Endodermal cell (in vitro differentiated cells): ENCODE data around the gene TTLL1. TPM values are rescaled to one million over a fixed set of nuclear protein-coding genes. Genes with fewer than 3 reads are reported as not detected.

Experiments
- DNase-seq: peaks from one replicate; pipeline ENCODE4 v3.0.0-alpha.2; 2017
- H3K27ac ChIP-seq: 2 replicates; pipeline ENCODE4 v1.5.1; 2013; ENCODE audit warnings: mild to moderate bottlenecking, low read depth, low read length, moderate library complexity
- H3K27me3 ChIP-seq: 2 replicates; pipeline ENCODE4 v1.6.1; 2013; ENCODE audit warnings: mild to moderate bottlenecking, low read length, moderate library complexity; ENCODE audit not compliant: insufficient read depth, control insufficient read depth, poor library complexity, severe bottlenecking
- H3K36me3 ChIP-seq: 2 replicates; pipeline ENCODE4 v1.7.0; 2013; ENCODE audit warnings: mild to moderate bottlenecking, low read length, moderate library complexity; ENCODE audit not compliant: control insufficient read depth, insufficient read depth
- H3K4me1 ChIP-seq: one replicate; pipeline ENCODE4 v1.7.0; 2013; ENCODE audit warnings: low read length; ENCODE audit not compliant: control insufficient read depth, insufficient read depth
- H3K4me3 ChIP-seq: 2 replicates; pipeline ENCODE4 v1.5.1; 2013; ENCODE audit warnings: mild to moderate bottlenecking, low read length, moderate library complexity
- H3K9ac ChIP-seq: 2 replicates; pipeline ENCODE4 v1.6.1; 2013; ENCODE audit warnings: mild to moderate bottlenecking, low read length, moderate library complexity; ENCODE audit not compliant: poor library complexity, severe bottlenecking; ENCODE audit errors: extremely low read depth
- H3K9me3 ChIP-seq: 2 replicates; pipeline ENCODE4 v1.6.1; 2013; ENCODE audit warnings: mild to moderate bottlenecking, low read length, moderate library complexity; ENCODE audit not compliant: control insufficient read depth
- H3K27ac Mint-ChIP-seq: 2 replicates; pipeline ENCODE4 v1.8.0; 2020; ENCODE audit warnings: mixed read lengths
- H3K27me3 Mint-ChIP-seq: 2 replicates; pipeline ENCODE4 v1.8.0; 2021; ENCODE audit warnings: mild to moderate bottlenecking, mixed read lengths; ENCODE audit not compliant: insufficient read depth
- H3K36me3 Mint-ChIP-seq: 2 replicates; pipeline ENCODE4 v1.8.0; 2020; ENCODE audit warnings: low read depth, mixed read lengths
- H3K4me1 Mint-ChIP-seq: 2 replicates; pipeline ENCODE4 v1.8.0; 2020; ENCODE audit warnings: mixed read lengths
- H3K4me3 Mint-ChIP-seq: 2 replicates; pipeline ENCODE4 v1.8.0; 2020; ENCODE audit warnings: mild to moderate bottlenecking, moderate library complexity, mixed read lengths
- H3K9me3 Mint-ChIP-seq: 2 replicates; pipeline ENCODE4 v1.8.0; 2020; ENCODE audit warnings: mild to moderate bottlenecking, mixed read lengths
- WGBS, 2 experiments: methylation state at CpG; one replicate each; pipeline versions ENCODE4 v1.1.5 to v1.1.7; 2013; ENCODE audit warnings: missing lambda C conversion rate in 2 of 2, mixed read lengths in 1 of 2; ENCODE audit not compliant: insufficient coverage in 1 of 2, insufficient read length in 1 of 2; 5-methylcytosine and 5-hydroxymethylcytosine counted together
- total RNA-seq, 2 donors: library from RNA; stranded (reverse); fragmentation: NEBNext Ultra II Directional in 1 of 2; extraction: Animal tissue kit (Norgen Biotek cat#: 25700) in 1 of 2; gene quantifications; 2 replicates in 1 of 2; 3 replicates in 1 of 2; pipeline ENCODE4 v1.2.1, GENCODE V29; 2021
- TF ChIP-seq, protein P1 (sequence below): fragments of 200-600 bp; sonication (generic); conservative IDR thresholded peaks from 2 replicates; pipeline ENCODE4 v1.5.0; 2021; ENCODE audit warnings: antibody characterized with exemption, mild to moderate bottlenecking

The TTLL1 gene
- total RNA-seq, 2 donors from 2014 or later: 6.9 to 10.4 TPM

DNA sequence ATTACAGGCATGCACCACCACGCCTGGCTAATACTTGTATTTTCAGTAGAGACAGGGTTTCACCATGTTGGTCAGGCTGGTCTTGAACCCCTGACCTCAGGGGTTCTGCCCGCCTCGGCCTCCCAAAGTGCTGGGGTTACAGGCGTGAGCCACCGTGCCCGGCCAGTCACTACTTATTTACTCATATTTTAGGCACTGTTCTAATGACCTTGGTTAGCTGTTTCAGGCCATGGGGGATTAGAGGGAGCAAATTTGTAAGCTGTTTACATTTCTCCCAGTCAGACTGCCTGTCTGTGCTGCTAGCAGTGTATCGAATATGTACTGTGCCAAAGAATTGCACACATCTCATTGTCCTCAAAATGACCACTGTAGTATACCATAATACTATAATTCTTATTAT, 41.6 kb downstream of the TTLL1 start:
- DNase-seq: no peak
- no peak overlapping the region for H3K9ac ChIP-seq
- Mint-ChIP-seq H3K27ac (no peak overlapping the region), H3K4me3 (no peak overlapping the region), H3K27me3 (no peaks in the 10 kb centered on the region), H3K4me1 (no peaks in the 10 kb centered on the region), H3K36me3 (no peaks in the 10 kb centered on the region), H3K9me3 (no peaks in the 10 kb centered on the region)
- H3K36me3 ChIP-seq: no peaks in the 10 kb centered on the region
- H3K27ac ChIP-seq: no peak overlapping the region
- H3K27me3 ChIP-seq: no peaks in the 10 kb centered on the region
- no peak overlapping the region for H3K4me3 ChIP-seq
- TF ChIP-seq, protein P1, sequence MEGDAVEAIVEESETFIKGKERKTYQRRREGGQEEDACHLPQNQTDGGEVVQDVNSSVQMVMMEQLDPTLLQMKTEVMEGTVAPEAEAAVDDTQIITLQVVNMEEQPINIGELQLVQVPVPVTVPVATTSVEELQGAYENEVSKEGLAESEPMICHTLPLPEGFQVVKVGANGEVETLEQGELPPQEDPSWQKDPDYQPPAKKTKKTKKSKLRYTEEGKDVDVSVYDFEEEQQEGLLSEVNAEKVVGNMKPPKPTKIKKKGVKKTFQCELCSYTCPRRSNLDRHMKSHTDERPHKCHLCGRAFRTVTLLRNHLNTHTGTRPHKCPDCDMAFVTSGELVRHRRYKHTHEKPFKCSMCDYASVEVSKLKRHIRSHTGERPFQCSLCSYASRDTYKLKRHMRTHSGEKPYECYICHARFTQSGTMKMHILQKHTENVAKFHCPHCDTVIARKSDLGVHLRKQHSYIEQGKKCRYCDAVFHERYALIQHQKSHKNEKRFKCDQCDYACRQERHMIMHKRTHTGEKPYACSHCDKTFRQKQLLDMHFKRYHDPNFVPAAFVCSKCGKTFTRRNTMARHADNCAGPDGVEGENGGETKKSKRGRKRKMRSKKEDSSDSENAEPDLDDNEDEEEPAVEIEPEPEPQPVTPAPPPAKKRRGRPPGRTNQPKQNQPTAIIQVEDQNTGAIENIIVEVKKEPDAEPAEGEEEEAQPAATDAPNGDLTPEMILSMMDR: no peak
- WGBS, 2 experiments: 95 to 100% methylated on average over 1 to 7 of the region's 7 CpGs
- no peaks in the 10 kb centered on the region for H3K4me1 ChIP-seq
- no peaks in the 10 kb centered on the region for H3K9me3 ChIP-seq

DNA sequence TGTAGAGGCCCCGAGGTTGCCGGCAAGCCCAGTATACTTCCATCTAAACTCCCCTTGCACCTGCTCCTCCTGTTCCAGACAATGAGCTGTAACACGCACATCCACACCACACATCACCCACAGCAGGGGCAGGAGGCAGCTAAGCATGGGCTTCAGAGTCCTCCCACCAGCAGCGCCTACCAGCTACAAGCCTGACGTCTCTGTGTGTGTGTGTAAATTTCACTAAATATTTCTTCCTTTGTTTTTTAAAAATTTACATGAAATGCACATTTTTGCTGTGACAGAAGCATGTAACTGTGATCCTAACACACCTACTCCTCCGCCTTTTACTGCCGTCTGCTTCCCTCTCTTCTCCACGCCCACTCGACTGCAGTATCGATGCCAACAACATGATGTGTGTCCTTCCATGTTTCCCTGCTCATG, 44.9 kb downstream of the TTLL1 start:
- no peaks in the 10 kb centered on the region for H3K9me3 Mint-ChIP-seq
- Histone ChIP-seq H3K4me1 (no peaks in the 10 kb centered on the region), H3K9ac (no peak overlapping the region), H3K27ac (no peak overlapping the region), H3K4me3 (no peak overlapping the region), H3K9me3 (no peaks in the 10 kb centered on the region), H3K36me3 (no peaks in the 10 kb centered on the region), H3K27me3 (no peaks in the 10 kb centered on the region)
- TF ChIP-seq, protein P1: no peak
- H3K27me3 Mint-ChIP-seq: no peaks in the 10 kb centered on the region
- H3K36me3 Mint-ChIP-seq: no peaks in the 10 kb centered on the region
- H3K4me3 Mint-ChIP-seq: no peak overlapping the region
- WGBS, 2 experiments: 92 to 100% methylated on average over 5 to 8 of the region's 10 CpGs
- H3K4me1 Mint-ChIP-seq: no peaks in the 10 kb centered on the region
- H3K27ac Mint-ChIP-seq: no peak overlapping the region
- no peak for DNase-seq

DNA sequence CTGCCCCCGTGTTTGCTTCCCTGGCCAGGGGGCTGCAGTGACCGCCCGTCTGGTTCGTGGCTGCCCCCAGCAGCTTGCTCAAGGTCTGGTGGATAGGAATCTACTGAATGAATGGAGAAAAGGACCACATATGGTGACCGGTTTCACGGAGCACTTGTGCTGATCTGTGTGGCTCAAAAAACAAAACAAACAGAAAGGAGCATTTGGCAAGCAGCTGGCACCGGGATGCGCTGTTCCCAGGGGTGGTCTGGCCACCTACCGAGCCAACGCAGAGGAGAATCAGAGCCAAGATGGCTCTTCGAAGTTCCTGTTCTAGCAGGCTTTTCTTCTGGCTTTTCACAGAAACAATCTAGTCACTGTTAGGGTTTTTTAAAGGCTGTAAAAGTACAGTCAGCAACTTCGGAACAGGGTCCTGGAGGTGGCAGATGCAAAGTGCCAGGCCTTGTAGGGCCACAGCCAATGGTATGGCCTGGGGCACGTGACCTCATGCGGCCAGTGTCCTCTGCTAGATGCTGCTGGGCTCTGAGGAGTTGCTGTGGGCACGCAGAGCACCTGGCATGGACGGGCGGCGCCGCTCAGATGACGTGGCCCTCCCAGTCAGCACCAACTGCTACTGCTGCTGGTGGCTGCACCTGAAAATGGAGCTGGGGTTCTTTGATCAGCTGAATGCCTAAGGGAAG, 47.0 kb downstream of the TTLL1 start:
- WGBS, 2 experiments: 80 to 89% methylated on average over 19 to 20 of the region's 20 CpGs
- no peaks in the 10 kb centered on the region for H3K36me3 Mint-ChIP-seq
- H3K9ac ChIP-seq: no peak overlapping the region

More for the DNA sequence above, 47.0 kb downstream of the TTLL1 start:
- Histone ChIP-seq H3K4me3 (no peak overlapping the region), H3K27ac (no peak overlapping the region), H3K27me3 (no peaks in the 10 kb centered on the region), H3K36me3 (no peaks in the 10 kb centered on the region), H3K4me1 (no peaks in the 10 kb centered on the region), H3K9me3 (no peaks in the 10 kb centered on the region)
- no peak overlapping the region for H3K4me3 Mint-ChIP-seq
- no peak for DNase-seq
- TF ChIP-seq, protein P1: no peak
- H3K27ac Mint-ChIP-seq: peak overlapping the region; percentile 8
- no peaks in the 10 kb centered on the region for H3K27me3 Mint-ChIP-seq
- H3K9me3 Mint-ChIP-seq: no peaks in the 10 kb centered on the region
- no peaks in the 10 kb centered on the region for H3K4me1 Mint-ChIP-seq
